ENCODE results near the gene DCTPP1. TPM values are rescaled to one million over a fixed set of nuclear protein-coding genes. Genes with fewer than 3 reads are reported as not detected.
A peak's percentile ranks its signal among the peaks of the same experiment; 100 is the strongest.

The DCTPP1 gene
- total and polyA plus RNA-seq, 2 of the 13 experiments (the other 11 are each of a cell fraction or from before 2014, with no cell fraction given) = 54.8 to 74.4 TPM

- TF ChIP-seq, protein P1, sequence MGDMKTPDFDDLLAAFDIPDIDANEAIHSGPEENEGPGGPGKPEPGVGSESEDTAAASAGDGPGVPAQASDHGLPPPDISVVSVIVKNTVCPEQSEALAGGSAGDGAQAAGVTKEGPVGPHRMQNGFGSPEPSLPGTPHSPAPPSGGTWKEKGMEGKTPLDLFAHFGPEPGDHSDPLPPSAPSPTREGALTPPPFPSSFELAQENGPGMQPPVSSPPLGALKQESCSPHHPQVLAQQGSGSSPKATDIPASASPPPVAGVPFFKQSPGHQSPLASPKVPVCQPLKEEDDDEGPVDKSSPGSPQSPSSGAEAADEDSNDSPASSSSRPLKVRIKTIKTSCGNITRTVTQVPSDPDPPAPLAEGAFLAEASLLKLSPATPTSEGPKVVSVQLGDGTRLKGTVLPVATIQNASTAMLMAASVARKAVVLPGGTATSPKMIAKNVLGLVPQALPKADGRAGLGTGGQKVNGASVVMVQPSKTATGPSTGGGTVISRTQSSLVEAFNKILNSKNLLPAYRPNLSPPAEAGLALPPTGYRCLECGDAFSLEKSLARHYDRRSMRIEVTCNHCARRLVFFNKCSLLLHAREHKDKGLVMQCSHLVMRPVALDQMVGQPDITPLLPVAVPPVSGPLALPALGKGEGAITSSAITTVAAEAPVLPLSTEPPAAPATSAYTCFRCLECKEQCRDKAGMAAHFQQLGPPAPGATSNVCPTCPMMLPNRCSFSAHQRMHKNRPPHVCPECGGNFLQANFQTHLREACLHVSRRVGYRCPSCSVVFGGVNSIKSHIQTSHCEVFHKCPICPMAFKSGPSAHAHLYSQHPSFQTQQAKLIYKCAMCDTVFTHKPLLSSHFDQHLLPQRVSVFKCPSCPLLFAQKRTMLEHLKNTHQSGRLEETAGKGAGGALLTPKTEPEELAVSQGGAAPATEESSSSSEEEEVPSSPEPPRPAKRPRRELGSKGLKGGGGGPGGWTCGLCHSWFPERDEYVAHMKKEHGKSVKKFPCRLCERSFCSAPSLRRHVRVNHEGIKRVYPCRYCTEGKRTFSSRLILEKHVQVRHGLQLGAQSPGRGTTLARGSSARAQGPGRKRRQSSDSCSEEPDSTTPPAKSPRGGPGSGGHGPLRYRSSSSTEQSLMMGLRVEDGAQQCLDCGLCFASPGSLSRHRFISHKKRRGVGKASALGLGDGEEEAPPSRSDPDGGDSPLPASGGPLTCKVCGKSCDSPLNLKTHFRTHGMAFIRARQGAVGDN (CRISPR knock-in tag; IDR thresholded peaks at IDR 0.05) = peak; percentile 49
- TF ChIP-seq REST (IDR thresholded peaks at IDR 0.05; ENCODE audit: borderline replicate concordance in 1 of 2, low read depth in 1 of 2, low read length in 2 of 2) = no peak
- TF ChIP-seq, protein P2, sequence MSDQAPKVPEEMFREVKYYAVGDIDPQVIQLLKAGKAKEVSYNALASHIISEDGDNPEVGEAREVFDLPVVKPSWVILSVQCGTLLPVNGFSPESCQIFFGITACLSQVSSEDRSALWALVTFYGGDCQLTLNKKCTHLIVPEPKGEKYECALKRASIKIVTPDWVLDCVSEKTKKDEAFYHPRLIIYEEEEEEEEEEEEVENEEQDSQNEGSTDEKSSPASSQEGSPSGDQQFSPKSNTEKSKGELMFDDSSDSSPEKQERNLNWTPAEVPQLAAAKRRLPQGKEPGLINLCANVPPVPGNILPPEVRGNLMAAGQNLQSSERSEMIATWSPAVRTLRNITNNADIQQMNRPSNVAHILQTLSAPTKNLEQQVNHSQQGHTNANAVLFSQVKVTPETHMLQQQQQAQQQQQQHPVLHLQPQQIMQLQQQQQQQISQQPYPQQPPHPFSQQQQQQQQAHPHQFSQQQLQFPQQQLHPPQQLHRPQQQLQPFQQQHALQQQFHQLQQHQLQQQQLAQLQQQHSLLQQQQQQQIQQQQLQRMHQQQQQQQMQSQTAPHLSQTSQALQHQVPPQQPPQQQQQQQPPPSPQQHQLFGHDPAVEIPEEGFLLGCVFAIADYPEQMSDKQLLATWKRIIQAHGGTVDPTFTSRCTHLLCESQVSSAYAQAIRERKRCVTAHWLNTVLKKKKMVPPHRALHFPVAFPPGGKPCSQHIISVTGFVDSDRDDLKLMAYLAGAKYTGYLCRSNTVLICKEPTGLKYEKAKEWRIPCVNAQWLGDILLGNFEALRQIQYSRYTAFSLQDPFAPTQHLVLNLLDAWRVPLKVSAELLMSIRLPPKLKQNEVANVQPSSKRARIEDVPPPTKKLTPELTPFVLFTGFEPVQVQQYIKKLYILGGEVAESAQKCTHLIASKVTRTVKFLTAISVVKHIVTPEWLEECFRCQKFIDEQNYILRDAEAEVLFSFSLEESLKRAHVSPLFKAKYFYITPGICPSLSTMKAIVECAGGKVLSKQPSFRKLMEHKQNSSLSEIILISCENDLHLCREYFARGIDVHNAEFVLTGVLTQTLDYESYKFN (CRISPR knock-in tag; conservative IDR thresholded peaks at IDR 0.05) = peak; percentile 42; the same call in 1 of the 2 replicates
- no peak for TF ChIP-seq TBP (CRISPR knock-in tag; IDR thresholded peaks at IDR 0.05)
- no peak for TF ChIP-seq ZNF331 (CRISPR knock-in tag; IDR thresholded peaks at IDR 0.05)
- no peak for TF ChIP-seq MTA3 (CRISPR knock-in tag; IDR thresholded peaks at IDR 0.05)
- TF ChIP-seq ZNF138 (CRISPR knock-in tag; IDR thresholded peaks at IDR 0.05; ENCODE audit: low read depth) = no peak
- TF ChIP-seq YEATS4 (CRISPR knock-in tag; IDR thresholded peaks at IDR 0.05; ENCODE audit: borderline replicate concordance) = no peak
- 0 out of 2 replicates have a peak, but pooled peaks have one; percentile 19 for TF ChIP-seq FOSL2 (CRISPR knock-in tag; IDR thresholded peaks at IDR 0.05)
- TF ChIP-seq TOPORS (CRISPR knock-in tag; IDR thresholded peaks at IDR 0.05) = no peak
- no peak for TF ChIP-seq BRCA1 (CRISPR knock-in tag; IDR thresholded peaks at IDR 0.05)
- 0 out of 2 replicates have a peak, but pooled peaks have one; percentile 32 for TF ChIP-seq HNF1B (CRISPR knock-in tag; IDR thresholded peaks at IDR 0.05)
- TF ChIP-seq ZBTB1 (CRISPR knock-in tag; IDR thresholded peaks at IDR 0.05; ENCODE audit: borderline replicate concordance) = 0 out of 2 replicates have a peak, but pooled peaks have one; percentile 34
- TF ChIP-seq SMARCC2 (IDR thresholded peaks at IDR 0.05) = no peak
Measured at GRCh38 chr16:30472328-30472942, 42.6 kb upstream of the DCTPP1 start, which contains the start of gene ITGAL (continued).

All from HepG2 (cell line).